Cerebellar nuclear complex (tissue), 1 donor: ENCODE measurements around the gene NMRAL1.

Experiments used
- DNase-seq, 2 experiments: peaks; one replicate each; lab custom pipeline; 2025; lab: John Stamatoyannopoulos, UW

The NMRAL1 gene

DNA sequence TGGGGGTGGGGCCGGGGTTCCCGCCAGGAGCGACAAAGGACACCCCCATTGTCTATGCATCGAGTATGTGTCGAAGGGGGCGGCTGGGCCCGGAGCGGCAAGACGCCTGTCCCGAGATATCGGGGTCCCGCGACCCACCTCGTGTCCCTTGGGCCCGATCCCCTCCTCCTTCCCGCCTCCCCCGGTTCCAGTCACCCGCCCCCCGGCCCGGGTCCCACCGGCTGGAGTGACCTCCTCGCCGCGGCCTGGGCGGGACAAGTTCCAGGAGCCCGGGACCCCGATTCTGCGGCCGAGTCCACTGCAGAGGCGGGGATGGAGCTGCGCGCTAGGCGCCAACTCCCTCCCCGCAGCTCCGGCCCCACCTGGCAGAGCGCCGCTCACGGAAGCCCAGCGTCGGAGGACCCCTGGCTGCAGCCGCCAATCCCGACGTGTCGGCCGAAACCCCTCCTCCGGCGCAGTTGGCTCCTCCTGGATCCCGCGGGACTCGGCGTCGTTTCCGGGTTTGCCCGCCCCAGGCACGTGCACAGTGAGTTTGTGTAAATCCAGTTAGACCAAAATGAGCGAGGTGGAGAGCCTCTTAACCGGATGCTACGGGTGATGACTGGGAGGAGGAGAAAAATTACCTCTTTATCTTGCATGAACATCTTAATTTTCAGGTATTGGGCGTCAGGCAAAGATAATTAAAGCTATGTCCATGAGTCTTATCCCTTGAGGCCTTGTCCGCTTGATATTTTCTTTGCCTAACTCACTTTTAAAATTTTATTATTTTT is at the start of gene NMRAL1:
Gene NMRAL1 (minus strand): TSS at position 434 of the 770 bp plus-strand sequence. CDS start 493 bp downstream, outside the sequence.
- DNase-seq: no peak

DNA sequence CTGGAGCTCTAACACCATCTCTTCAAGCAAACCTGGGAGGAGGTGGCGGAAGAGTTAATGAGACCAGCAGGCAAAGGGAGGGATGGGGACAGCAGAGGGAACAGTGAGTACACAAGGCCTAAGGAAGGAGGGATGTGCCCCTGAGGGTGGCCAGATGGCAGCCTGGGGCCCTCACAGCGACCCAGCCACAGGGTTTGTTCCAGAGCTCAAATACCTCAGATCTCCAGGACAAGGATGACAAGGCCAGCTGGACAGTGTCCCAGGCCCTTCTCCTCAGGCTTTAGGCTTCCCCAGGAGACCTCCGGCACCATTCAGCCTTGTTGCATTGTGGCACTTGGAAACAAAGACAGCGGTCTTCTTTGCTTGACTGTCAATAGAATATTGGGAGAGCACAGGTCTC is 49.3 kb upstream of the NMRAL1 start:
- peak in 1 of 2 experiments; percentile 49 for DNase-seq

DNA sequence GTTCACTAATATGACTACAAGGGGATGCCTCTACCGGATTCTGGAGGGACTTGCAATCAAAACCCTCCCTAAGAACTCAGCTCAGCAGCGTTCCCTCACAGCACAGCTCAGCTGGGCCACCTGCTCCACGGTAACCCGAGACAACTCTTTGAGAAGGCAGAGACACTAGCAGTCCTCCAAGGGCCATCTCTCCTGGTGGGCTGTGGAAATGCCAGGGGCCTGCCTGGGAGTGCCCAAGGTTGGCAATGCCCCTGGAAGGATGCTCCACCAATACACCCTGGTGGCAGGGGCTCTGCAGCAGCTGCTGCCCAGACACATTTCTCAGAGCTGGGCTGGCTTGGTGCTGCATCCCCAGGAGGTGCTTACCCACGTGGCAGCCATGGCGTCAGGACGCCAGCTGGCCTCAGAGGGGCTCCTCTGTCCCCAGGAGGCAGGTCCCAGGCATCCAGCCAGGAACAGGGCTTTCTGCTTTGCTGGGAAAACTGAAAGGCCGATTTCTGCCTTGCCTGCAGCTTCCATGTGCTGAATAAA is 47.7 kb upstream of the NMRAL1 start:
- DNase-seq: no peak

DNA sequence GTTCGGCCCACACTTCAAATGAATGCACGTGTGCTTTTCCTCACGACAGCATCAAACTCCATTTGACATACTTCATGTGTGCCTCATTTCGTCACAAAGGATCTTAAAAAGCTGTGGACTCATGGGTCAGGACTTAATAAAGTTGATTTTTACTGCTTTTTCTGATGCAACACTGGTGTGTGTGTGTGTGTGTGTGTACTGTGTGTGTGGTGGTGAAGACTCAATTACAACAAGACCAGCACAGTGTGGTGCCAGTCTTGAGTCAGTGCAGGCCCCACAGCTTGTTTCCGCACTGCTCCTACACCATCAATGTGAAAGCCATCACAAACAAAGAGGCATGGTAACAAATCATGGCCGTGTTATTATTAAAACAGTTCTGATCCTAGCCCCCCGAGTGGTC is 46.5 kb upstream of the NMRAL1 start:
- DNase-seq: no peak

DNA sequence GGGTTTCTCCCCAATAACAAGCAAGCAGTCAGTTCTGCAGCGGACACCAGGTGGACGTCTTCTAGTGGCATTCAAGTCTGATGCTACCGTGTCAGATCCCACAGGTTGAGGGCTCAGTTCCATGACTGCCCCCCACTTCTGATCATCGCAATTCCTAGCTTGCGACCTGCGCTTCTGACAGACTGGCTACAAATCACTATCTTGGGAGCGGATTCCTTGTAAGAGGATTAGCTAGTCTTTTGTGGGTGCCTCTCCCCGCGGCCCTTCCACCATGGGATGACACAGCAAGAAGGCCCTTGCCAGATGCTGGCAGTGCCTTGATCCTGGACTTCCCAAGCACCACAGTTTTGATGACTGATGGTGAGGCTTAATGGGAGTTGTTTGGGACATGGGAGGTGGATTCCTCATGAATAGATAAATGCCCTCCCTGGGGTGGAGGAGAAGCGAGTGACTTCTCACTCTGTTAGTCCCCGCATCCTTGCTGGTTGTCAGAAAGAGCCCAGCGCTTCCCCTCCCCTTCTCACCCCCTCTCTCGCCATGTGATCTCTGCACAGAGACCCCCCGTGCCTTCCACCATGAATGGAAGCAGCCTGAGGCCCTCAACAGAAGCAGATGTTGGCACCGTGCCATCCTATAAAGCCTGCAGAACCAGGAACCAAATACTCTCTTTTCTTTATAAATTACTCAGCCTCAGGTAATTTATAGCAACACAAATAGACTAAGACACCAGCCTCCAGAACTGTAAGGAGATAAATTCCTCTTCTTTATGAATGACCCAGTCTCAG is 45.0 kb upstream of the NMRAL1 start:
- no peak for DNase-seq

DNA sequence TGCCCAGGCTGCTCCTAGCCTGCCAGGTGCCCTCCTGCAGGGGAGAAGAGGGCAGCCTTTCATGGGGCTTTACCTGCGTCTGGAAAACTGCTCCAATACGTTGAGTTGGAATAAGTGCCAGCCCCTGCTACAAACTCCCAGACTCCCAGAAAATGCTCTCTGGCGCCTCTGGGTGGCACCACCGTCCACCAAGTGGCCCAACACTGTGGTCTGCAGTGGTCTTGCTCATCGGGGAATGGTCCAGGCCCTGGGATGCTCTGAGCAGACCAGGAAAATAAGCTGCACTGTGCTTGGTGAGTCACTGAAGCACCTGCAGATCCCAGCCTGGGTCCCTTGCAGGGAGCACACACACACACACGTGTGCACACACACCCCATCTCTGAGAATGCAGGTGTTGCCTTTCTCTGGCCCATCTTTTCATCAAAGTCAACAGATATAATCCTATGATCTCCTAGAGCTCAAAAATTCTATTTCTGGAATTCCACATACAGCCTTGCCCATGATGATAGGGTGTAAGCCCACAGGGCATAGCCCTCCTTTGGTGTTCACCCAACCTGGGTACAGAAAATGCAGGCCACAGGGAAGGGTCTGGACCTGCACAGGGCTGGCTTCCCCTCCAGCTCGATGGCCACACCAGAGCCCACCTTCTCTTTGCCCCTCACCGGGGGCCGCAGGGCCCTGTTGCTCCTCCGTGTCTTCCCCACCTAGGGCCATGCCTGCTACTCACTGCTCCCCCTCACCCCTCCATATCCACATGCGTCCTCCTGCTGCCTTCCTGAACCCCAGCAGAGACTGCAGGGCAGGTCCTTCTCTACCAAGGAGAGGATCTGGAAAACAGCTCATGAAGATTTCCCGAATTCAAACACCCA is 43.6 kb upstream of the NMRAL1 start:
- peak in 1 of 2 experiments; percentile 59 for DNase-seq

DNA sequence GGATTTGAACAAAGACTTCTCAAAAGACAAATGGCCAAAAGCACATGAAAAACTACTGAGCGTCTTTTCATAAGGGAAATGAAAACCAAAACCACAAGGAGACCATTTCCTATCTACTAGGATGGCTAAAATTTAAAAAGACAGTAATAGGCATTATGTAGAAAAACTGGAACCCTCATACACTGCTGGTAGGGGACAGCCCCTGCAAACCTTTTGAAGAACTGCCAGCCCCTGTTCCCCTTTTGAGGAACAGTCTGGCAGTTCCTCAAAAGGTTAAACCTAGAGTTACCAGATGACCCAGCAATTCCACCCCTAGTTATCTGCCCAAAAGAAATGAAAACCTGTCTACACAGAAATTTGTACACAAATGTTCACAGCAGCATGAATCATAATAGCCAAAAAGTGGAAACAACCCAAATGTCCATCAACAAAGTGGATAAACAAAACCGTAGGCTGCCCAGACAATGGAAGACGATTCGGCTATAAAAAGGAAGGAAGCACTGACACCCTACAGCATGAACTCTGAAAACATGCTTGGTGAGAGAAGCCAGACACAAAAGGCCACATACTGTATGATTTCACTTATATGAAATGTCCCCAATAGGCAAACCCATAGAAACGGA is 41.3 kb upstream of the NMRAL1 start:
- no peak for DNase-seq

DNA sequence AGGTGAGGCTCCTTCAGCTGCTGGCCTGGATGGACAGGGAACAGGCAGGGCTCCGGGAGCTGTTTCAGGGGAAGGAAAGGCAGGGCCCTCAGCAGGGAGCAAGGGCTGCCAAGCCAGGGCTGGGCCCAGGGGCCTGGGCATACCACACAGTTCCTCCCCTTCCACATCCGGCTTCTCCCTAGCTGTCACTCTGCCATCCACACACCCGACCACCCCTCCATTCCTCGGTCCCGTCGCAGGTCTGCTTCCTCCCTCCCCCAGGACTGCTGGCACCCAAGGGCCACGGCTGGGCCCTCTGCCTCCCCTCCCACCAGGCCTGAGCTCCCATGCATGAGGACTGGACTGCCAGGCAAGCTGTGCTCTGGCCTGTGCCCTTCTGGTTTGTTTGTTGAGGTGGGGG is 40.2 kb upstream of the NMRAL1 start:
- no peak for DNase-seq

DNA sequence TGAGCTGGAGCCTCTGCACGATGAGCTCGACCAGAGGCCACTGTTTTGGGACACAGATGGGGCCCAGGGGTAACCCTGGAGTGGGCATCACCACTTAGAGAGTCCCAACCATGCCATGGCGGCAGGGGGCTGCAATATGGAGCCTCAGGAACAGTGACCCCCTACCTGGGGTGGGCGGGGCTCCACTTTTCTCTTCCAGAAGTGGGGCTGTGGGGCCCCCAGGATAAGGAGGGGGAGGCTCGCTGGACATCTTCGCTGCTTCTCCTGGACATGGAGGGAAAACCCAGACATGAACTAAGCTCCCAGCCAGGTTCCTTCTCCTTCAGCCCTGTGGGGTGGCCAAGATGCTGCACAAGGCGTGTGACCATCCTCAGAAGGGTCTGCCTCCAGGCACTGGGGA is 39.5 kb upstream of the NMRAL1 start:
- DNase-seq: no peak

DNA sequence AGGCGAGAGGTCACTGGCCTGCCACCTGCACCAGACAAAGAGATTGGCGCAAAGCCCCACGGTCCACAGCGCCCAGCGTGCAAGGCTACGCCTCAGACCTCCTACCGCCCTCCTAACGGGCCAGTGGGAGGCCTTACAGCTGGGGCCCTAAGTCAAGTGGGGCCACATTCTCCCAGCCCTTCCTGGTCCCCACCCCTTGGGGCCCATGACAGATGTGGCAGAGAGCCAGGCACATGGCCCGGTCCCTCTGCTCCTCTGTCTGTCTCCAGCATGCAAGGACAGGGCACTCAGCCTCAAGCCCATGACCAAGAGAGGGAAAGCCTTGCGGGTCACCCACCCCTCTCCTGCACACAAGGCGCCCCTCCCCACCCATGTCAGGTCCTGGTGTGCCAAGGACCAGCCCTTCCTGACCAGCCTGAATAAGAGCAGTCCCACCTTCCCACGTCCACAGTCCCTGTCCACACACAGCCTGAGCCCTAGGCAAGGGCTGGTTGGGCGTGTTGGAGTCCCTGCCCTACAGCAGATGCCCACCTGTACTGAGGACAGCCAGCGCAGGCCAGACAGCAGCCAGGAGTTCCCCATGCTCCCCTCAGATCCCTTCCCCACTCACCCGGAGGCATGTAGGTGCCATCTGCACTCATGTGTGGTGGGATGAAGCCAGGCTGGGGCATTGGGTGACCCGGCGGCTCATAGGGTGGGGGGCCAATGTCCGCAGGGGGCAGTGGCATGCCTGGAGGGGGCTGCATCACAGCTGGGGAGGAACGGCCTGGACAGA is 38.8 kb upstream of the NMRAL1 start:
- no peak for DNase-seq

DNA sequence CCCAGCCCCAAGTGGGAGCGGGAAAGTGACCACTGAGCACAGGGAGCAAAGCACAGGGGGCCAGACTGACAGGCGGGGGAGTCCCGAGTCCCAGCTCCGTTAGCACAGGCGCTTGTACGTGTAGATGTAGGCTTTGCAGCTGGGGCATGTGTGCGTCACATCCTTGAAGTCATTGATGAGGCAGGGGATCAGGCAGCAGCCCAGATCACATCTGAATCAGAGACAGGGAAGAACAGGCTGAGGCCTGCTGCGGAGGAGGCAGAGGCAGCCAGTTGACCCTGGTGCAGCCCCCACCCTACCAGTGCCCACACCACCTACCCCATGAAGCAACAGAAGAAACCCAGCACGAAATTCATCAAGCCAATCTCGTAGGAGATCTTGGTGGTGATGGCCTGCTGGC is 38.0 kb upstream of the NMRAL1 start:
- DNase-seq: no peak

DNA sequence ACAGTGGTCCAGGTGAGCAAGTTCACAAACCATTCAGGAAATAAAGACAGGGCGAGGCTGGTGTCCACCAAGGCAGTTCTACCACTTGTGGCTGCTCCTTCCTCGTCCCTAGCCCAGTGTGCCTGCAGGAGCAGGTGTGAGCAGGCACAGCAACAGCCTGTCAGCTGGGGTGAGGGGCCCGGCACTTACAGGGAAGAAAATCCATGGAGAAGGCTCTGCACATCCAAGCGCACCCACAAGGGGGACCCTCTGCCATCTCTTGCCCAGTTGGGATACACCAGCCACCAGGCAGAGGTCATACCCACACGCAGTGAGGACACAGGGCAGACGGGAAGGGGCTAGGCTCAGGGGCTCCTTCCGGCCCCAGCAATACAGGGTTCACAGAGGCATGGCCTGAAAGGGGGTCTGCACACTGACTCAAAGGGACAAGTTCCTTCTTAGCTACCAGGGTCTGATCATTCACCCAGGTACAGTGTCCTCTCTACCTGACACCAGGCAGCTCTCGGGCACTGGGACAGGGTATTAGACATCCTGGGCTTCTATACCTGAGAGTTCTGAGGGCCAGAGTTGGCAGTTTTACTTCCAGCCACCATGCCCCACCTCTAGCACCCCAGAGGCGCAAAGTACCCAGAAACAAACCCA is 37.1 kb upstream of the NMRAL1 start:
- peak in 1 of 2 experiments; percentile 25 for DNase-seq

DNA sequence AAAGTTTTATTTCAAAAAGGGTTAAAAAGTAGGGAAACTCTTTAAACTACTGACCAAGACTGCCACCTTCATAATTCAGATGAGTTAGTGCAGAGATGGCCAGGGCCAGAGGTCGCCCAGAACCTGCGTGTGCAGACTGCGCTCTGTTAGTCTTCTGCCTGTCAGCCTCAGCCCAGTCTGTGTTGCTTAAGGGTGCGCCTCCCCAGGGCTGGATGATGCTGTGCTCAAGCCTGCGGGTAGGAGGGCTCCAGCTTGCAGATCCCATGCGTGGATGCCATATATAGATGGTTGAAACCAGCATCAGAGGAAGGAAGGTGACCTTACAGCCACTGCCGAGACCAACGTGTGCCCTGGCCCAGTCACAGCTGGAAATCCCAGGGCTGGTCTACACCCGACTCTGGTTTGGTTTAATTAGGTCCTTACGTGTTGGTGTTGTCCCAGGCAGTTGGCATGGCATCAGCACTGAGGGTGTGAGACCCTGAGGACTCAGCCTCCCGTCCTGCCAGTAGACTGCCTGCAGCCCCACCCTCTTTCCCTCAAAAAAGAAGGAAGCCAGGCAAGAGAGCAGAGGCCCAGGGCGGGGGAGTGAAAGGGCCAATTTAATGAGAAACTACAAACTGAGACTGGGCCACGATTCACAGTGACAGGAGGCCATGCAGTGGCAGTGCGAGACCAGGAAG is 36.5 kb upstream of the NMRAL1 start:
- DNase-seq: no peak

DNA sequence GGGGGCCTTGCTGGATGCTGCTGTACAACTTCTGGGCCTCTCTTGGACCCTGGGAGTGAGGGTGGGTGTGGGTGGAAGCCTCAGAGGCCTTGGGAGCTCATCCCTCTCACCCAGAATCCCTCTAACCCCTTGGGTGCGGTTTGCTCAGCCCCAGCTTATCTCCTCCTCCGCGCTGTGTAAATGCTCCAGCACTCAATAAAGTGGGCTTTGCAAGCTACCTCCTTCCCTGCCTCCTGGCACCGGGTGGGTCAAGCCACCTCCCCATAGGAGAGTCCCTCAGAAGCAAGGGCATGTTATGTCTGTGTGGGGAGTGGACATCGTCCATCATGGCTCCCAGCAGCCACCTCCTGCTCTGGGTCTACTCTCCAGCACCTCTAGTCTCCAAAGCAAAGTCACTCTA is 35.7 kb upstream of the NMRAL1 start:
- DNase-seq: no peak

DNA sequence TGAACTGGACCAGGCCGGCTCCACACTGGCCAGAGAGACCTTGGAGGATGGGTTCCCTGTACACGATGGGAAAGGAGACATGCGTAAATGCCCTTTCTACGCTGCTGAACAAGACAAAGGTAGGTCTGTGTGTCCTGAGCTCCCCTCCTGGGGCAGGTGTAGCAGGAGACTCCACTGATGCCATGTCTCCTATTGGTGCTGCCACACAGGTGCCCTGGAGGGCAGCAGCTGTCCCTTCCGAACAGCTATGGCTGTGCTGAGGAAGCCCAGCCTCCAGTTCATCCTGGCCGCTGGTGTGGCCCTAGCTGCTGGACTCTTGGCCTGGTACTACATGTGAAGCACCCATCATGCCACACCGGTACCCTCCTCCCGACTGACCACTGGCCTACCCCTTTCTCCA is 35.0 kb upstream of the NMRAL1 start:
- DNase-seq: no peak

DNA sequence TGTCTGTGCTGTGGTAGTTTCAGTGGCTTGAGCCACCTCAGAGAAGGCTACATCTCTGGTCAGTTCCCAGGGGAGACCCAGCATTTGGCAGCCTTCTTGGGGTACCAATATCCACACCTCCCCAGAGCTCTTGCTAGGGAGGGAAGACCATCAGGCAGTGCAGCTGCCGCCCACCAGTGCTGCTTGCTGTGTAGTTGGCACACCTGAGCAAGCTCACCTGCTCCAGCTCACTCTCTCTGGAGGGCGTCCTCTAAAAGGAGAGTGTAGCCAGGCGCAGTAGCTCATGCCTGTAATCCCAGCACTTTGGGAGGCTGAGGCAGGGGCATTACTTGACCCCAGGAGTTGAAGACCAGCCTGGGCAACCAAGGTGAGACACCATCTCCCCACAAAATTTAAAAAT is 34.4 kb upstream of the NMRAL1 start:
- DNase-seq: no peak

DNA sequence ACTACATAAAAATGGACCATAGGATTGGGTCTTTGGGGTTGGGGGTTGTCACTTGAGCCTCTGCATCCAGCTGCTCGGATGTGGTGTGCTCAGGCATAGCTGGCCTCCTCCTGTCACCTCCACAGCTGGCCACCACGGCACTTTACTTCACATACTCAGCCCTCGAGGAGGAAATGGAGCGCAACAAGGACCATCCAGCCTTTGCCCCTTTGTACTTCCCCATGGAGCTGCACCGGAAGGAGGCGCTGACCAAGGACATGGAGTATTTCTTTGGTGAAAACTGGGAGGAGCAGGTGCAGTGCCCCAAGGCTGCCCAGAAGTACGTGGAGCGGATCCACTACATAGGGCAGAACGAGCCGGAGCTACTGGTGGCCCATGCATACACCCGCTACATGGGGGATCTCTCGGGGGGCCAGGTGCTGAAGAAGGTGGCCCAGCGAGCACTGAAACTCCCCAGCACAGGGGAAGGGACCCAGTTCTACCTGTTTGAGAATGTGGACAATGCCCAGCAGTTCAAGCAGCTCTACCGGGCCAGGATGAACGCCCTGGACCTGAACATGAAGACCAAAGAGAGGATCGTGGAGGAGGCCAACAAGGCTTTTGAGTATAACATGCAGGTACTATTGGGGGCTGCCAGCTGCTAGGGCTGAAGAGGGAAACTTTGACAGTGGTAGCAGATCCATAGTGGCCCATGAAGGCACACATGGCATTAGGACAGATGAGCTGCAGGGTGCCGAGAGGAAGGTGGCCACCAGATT is 33.3 kb upstream of the NMRAL1 start:
- no peak for DNase-seq

DNA sequence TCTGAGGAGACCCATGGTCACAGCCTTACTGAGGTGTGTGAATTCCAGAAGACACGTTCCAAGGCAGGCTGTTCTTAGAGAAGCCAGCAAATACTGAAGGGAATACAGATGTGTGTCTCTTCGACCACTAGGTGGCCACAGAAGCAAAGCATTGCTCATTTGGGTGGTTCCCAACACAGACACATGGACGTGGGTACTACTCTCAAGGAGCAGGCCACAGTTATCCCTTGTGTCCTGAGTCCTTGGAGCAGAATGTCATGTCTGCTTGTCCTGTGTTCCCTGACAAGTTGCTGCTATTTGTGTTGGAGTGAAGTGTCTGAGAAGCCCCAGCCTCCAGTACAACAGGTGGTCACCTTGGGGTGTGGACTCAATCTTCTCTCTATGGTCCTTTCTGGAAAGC is 32.0 kb upstream of the NMRAL1 start:
- peak in 1 of 2 experiments; percentile 58 for DNase-seq
